Posterior vena cava (tissue), 2 donors: ENCODE results near the gene HTR2B. TPM values are rescaled to one million over a fixed set of nuclear protein-coding genes. Genes with fewer than 3 reads are reported as not detected.
"Not testable (repeated sequence)": the region's sequence is repeated elsewhere in the genome, so short reads cannot be mapped to it uniquely, and the experiment has no call there.

Source experiments
- DNase-seq: peaks from one replicate; pipeline ENCODE4 v3.0.0-alpha.2; 2020; ENCODE audit warnings: low spot score
- intact Hi-C, 2 donors: fragments of 100-400 bp; cut with DNase I; formaldehyde crosslinking; loops; one replicate each; pipeline versions ENCODE4 v1.14.1 to v1.14.2; 2022 to 2023
- total RNA-seq, 2 donors: library from RNA; stranded (reverse); fragmentation: NEBNext Ultra II Directional; extraction: Animal tissue kit (Norgen Biotek cat#: 25700); gene quantifications; one replicate each; pipeline ENCODE4 v1.2.1, GENCODE V29; 2021
- donor health status: DM: yes; HTN: yes; CAD: no.
- donor health status: DM: yes; HTN: yes; CAD: no.

HTR2B gene
- total RNA-seq, 2 donors from 2014 or later: 4.9 to 9.4 TPM

DNA sequence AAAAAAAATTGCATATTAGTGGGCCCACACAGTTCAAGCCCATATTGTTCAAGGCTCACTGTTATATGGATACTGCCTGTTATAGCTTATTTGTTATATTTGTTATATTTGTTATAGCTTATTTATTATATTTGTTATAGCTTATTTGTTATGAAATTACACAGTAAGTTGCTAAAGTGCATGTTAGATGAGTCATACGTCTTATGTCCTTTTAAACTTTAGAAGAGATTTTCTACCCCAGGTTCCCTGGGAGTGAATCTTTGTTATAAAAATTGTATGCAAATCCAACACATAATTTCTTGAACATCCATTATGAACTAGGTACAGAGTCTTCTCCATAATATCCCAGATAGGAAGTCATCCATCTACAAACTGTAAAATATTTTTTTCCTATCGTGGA, 22.1 kb downstream of the HTR2B start:
- intact Hi-C loops: loop anchor here (10.0 kb wide), 2 partner anchors 302 to 312 kb away; no protein-coding TSS in a partner anchor
- DNase-seq: no peak

GRCh38 chr2:231100990-231101389, 23.9 kb downstream of the HTR2B start:
- intact Hi-C loops: loop anchor here (10.0 kb wide), 2 partner anchors 304 to 314 kb away; no protein-coding TSS in a partner anchor
- no peak for DNase-seq

- DNase-seq: not testable (repeated sequence)
- intact Hi-C loops: loop anchor here (10.0 kb wide), 2 partner anchors 304 to 314 kb away; no protein-coding TSS in a partner anchor
These were observed 24.5 kb downstream of the HTR2B start for GRCh38 chr2:231100321-231100720.

GRCh38 chr2:231099918-231100317, 24.9 kb downstream of the HTR2B start:
- no peak for DNase-seq
- intact Hi-C loops: loop anchor here (10.0 kb wide), 2 partner anchors 305 to 315 kb away; no protein-coding TSS in a partner anchor

DNA sequence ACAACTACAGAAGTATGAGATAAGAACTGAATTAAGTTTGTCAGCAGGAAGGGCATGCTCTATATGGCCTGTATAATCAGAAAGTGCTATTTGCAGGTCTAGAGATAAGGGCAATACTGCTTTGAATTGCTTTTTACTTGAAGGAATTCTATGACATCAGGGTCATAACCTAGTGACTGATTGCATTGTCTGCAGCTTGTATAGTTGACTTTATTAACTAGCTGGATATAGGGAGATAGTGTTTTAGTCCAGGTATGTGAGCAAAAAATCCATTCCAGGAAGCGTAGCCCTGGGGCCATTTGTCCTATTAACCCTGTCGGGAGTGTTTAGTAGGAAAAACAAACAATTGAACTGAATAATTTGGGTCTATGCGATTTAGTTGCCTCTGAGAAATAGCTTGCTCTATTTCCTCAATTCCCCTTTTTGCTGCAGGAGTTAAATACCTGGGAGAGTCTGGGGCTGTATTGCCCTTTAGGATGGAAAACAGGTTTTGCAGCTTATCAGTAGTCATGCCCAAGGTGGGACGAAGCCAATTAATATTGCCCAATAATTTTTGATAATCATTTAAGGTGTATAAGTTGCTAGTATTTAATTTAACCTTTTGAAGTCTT, 30.0 kb downstream of the HTR2B start:
- intact Hi-C loops: no loop called here
- no peak for DNase-seq

DNA sequence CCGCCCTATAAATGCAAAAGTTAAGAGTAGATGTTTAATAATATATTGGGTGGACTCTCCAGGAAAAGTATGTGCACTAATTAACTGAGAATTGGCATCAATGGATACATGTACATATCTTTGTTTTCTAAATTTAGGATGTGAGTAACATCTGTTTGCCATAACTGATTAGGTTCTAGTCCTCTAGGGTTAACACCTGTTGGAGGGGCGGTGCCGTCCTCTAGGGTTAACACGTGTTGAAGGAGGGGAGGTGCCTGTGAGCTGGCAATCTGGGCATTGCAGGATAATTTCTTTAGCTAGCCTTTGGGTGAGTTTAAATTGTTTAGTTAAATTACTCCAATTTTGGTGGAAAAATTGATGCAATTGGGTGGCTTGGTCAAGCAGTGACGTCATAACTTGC, 30.9 kb downstream of the HTR2B start:
- intact Hi-C loops: no loop called here
- no peak for DNase-seq

DNA sequence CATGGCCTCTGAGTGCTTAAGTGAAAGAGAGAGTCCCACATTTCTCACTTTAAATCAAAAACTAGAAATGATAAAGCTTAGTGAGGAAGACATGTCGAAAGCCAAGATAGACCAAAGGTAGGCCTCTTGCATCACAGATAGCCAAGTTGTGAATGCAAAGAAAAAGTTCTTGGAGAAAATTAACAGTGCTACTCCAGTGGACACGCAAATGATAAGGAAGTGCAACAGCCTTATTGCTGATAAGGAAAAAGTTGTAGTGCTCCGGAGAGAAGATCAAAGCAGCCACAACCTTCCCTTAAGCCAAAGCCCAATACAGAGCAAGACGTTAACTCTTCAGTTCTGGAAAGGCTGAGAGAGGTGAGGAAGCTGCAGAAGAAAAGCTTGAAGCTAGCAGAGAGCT, 36.1 kb downstream of the HTR2B start:
- intact Hi-C loops: no loop called here

GRCh38 chr2:231084565-231084964, 40.3 kb downstream of the HTR2B start:
- no peak for DNase-seq
- intact Hi-C loops: no loop called here

More for the DNA sequence above, 36.1 kb downstream of the HTR2B start:
- DNase-seq: no peak

DNA sequence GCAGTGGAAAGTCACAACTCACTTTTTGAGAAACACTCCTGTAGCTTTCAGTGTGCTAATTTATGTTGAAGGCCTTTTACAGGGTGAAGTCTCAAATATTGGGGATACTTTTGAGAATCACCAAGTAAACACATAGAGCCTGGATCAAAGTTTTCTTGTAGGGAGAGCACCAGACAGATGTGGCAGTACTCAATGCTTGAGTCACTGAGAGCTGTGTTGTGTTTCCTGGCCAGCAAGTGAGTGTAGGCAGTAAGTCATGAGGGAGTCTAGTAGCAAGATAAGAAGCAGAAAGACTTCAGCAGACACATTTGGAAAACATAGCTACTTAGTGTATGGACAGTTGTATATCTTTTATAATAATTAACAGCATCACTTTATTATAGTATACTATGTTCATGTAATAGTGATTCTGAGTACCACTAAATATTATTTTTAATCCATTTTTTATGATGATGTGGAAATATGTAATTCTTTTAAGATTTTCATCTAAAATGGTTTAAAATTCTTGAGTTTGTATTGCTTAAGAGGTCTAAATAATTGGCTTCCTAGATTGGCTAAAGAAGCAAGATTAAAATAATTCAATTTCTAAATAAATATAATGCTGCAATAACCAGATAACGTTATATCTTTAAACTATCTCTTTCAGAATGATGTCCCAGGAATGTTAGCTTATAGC, 55.3 kb downstream of the HTR2B start:
- intact Hi-C loops: no loop called here
- no peak for DNase-seq

- DNase-seq: no peak
- intact Hi-C loops: no loop called here
These were observed 56.2 kb downstream of the HTR2B start for GRCh38 chr2:231068525-231069222.

- DNase-seq, intact Hi-C loops: not testable (repeated sequence)
These were observed 57.3 kb downstream of the HTR2B start for GRCh38 chr2:231067531-231067930.

- intact Hi-C loops: no loop called here
These were observed 58.9 kb downstream of the HTR2B start for GRCh38 chr2:231065966-231066365.

GRCh38 chr2:231063347-231063746, 61.5 kb downstream of the HTR2B start:
- intact Hi-C loops: no loop called here
- DNase-seq: no peak

More at GRCh38 chr2:231065966-231066365, 58.9 kb downstream of the HTR2B start:
- DNase-seq: no peak

DNA sequence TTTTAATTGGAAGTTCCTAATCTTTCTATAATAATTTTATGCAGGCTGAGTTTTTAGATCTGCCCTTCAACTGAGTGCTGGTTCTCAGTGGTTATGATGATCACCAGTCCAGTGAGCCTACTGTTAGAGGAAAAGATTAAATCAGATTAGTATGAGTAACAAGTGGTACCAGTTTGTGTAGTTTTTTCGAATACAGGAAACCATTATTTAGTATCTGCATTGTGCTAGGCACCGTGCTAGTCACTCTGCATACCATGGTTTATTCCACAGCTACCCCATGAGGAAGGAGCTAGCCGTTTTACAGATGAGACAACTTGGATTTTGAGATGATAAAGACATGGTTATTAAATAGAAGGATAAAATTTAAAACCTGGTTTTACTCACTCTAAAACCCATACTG, 62.1 kb downstream of the HTR2B start:
- DNase-seq: no peak
- intact Hi-C loops: no loop called here

DNA sequence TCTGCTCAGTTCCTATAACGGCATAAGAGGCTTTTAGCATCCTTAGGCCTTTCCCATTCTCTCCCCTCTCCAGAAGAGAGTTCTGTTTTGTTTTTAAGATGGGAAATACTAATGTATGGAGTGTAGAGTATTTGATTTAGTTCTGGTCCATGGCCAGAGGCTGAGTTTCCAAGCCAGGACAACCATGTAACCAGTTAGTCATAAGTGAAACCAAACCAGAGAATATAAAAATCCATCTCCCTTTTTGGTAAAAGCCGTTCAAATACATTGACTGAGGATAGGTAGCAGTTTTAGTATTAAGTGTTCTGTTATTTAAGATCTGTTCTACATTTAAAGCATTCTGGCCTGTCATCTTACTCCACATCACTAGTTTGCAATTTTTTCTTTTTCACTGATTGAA, 65.1 kb downstream of the HTR2B start:
- intact Hi-C loops: no loop called here
- no peak for DNase-seq

- DNase-seq: no peak
- intact Hi-C loops: no loop called here
These were observed 65.9 kb downstream of the HTR2B start for GRCh38 chr2:231058761-231059550.
